ENCODE measurements around the gene FLT4. TPM values are rescaled to one million over a fixed set of nuclear protein-coding genes. Genes with fewer than 3 reads are reported as not detected.

FLT4 gene
- total and polyA plus RNA-seq, 4 donors, result 2.0 to 19.9 (median 7.6) TPM

GRCh38 chr5:180644825-180645273 lies 4.6 kb downstream of the FLT4 start:
- Histone ChIP-seq H3K9ac (ENCODE audit: low read depth in 1 of 2, low read length in 2 of 2) (no peak overlapping the region), H3K9me3 (ENCODE audit: control insufficient read depth in 4 of 4, low read length in 3 of 4) (no peaks in the 10 kb centered on the region), H3K27ac (ENCODE audit: low read depth in 1 of 2, low read length in 2 of 2) (peak overlapping the region in 1 of 2 donors; percentile 31), H3K27me3 (ENCODE audit: control insufficient read depth in 4 of 4, insufficient read depth in 4 of 4, low read length in 3 of 4) (peaks cover 0 to 2% (median 0%) of the 10 kb centered on the region in 4 donors), H3K36me3 (ENCODE audit: control insufficient read depth in 4 of 4, insufficient read depth in 3 of 4, low read depth in 1 of 4, low read length in 3 of 4) (no peaks in the 10 kb centered on the region), H3K4me3 (ENCODE audit: low read depth in 1 of 3, low read length in 3 of 3) (no peak overlapping the region), H3K4me1 (ENCODE audit: control insufficient read depth in 4 of 4, insufficient read depth in 4 of 4, low read length in 3 of 4) (peaks cover 2 to 17% (median 4%) of the 10 kb centered on the region in 4 donors)
- TF ChIP-seq HNF4G (IDR thresholded peaks at IDR 0.05), result no peak
- TF ChIP-seq MAX (IDR thresholded peaks at IDR 0.05), result no peak
- no peak for TF ChIP-seq TAF1 (conservative IDR thresholded peaks at IDR 0.05)
- TF ChIP-seq JUND (IDR thresholded peaks at IDR 0.05), result no peak
- TF ChIP-seq ATF3 (IDR thresholded peaks at IDR 0.05), result no peak
- no peak for TF ChIP-seq HNF4A (conservative IDR thresholded peaks at IDR 0.05)
- no peak for TF ChIP-seq SP1 (IDR thresholded peaks at IDR 0.05)
- TF ChIP-seq NR2F2 (IDR thresholded peaks at IDR 0.05), result no peak
- TF ChIP-seq RXRA (IDR thresholded peaks at IDR 0.05), result no peak
- TF ChIP-seq EGR1 (IDR thresholded peaks at IDR 0.05; ENCODE audit: low read depth in 2 of 2), result no peak
- no peak for TF ChIP-seq FOXA1 (IDR thresholded peaks at IDR 0.05)
- no peak for TF ChIP-seq CTCF (IDR thresholded peaks at IDR 0.05; ENCODE audit: low read depth, low read length, missing input control)
- TF ChIP-seq YY1 (IDR thresholded peaks at IDR 0.05), result no peak
- no peak for TF ChIP-seq FOXA2 (IDR thresholded peaks at IDR 0.05)
- no peak for TF ChIP-seq REST (IDR thresholded peaks at IDR 0.05)
- no peak for TF ChIP-seq RAD21 (IDR thresholded peaks at IDR 0.05)
- no peak for TF ChIP-seq ZBTB33 (IDR thresholded peaks at IDR 0.05)
- TF ChIP-seq GABPA (IDR thresholded peaks at IDR 0.05 in 1 of 2, conservative IDR thresholded peaks at IDR 0.05 in 1 of 2), result no peak
- no peak for DNase-seq (ENCODE audit: low spot score)
- 62% methylated on average over 14 of the region's 14 CpGs for WGBS

Data from liver (tissue), 9 donors.